H1 (cell line): ENCODE data around the gene KRABD2. TPM values are rescaled to one million over a fixed set of nuclear protein-coding genes. Genes with fewer than 3 reads are reported as not detected.

Experiments
- RXRA ChIP-seq: IDR thresholded peaks from 2 replicates; pipeline ENCODE4 v1.6.1; 2011; ENCODE audit warnings: low read depth, mild to moderate bottlenecking, low read length, moderate library complexity; ENCODE audit not compliant: insufficient read depth
- polyA plus RNA-seq, 7 experiments: library from polyadenylated mRNA; depleted of rRNA in 3 of 7; stranded (reverse) in 5 of 7; unstranded in 2 of 7; fragments of >200 nt in 5 of 7; fragments of 200-250 nt in 2 of 7; gene quantifications; 1 replicate in 5 of 7; 2 replicates in 1 of 7; 4 replicates in 1 of 7; pipeline versions ENCODE4 v1.2.1 to v1.2.3, GENCODE V29; 2011 to 2013; ENCODE audit warnings: missing spikeins in 2 of 7, mixed read lengths in 2 of 7
- small RNA-seq: library from polyadenylated mRNA; stranded (forward); fragments of <200 nt; extraction: miRNeasy Mini kit (QIAGEN cat#:217004); gene quantifications from one replicate; pipeline ENCODE3, GENCODE V24; 2013; ENCODE audit not compliant: insufficient read depth
- total RNA-seq: library from RNA; stranded (reverse); fragmentation: NEBNext Ultra II Directional; extraction: Animal tissue kit (Norgen Biotek cat#: 25700); gene quantifications from 2 replicates; pipeline ENCODE4 v1.2.1, GENCODE V29; 2021
- TF ChIP-seq, protein P1 (sequence below): IDR thresholded peaks from 2 replicates; pipeline ENCODE4 v1.6.1; 2012; ENCODE audit warnings: inconsistent platforms

KRABD2 gene

DNA sequence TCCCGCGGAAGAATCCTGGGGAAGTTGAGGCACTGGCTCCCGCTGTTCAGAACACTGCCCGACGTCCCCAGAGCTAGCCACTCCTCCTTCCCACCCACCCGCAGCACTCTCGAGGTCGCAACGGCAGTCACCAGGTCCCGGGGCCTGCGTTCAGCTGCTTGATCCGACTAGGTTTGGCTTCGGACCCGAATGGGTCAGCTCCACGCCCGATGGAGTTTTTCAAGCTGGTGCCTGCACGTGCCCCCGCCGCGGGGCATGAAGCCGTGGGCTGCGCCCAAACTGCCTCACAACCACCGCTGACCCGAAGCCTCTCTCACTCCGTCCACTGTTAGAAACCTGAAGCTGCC, 49.2 kb downstream of the KRABD2 start (continued):
- no peak for TF ChIP-seq RXRA
- TF ChIP-seq, protein P1, sequence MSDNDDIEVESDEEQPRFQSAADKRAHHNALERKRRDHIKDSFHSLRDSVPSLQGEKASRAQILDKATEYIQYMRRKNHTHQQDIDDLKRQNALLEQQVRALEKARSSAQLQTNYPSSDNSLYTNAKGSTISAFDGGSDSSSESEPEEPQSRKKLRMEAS: peak; percentile 52; the same call in 1 of the 2 replicates

Small RNAs within 50 kb of the gene (small RNA-seq; reads per million reads assigned to genes)
- gene RF00265: not detected

Other genes starting within 250 kb of the KRABD2 start
- 38.0 and 39.9 TPM in 2 replicates for gene PER1, start 224.3 kb downstream of the KRABD2 start, total RNA-seq
- gene PER1, start 224.3 kb downstream of the KRABD2 start, polyA plus RNA-seq (2011; rRNA removed): 9.6 and 17.3 TPM in 2 replicates
- 19.0 and 20.5 TPM in 2 replicates for gene VAMP2, start 213.8 kb downstream of the KRABD2 start, total RNA-seq
- 19.3 and 25.2 TPM in 2 replicates for gene VAMP2, start 213.8 kb downstream of the KRABD2 start, polyA plus RNA-seq (2011; rRNA removed)
- 17.3 and 17.9 TPM in 2 replicates for gene TMEM107, start 200.3 kb downstream of the KRABD2 start, total RNA-seq
- 21.4 and 21.5 TPM in 2 replicates for gene TMEM107, start 200.3 kb downstream of the KRABD2 start, polyA plus RNA-seq (2011; rRNA removed)
- 3.6 and 4.6 TPM in 2 replicates for gene BORCS6, start 186.5 kb downstream of the KRABD2 start, total RNA-seq
- 3.3 and 3.8 TPM in 2 replicates for gene BORCS6, start 186.5 kb downstream of the KRABD2 start, polyA plus RNA-seq (2011; rRNA removed)
- 154 and 160 TPM in 2 replicates for gene AURKB, start 166.1 kb downstream of the KRABD2 start, total RNA-seq
- gene AURKB, start 166.1 kb downstream of the KRABD2 start, polyA plus RNA-seq (2011; rRNA removed): 102 and 171 TPM in 2 replicates
- 33.7 and 39.8 TPM in 2 replicates for gene CTC1, start 128.6 kb downstream of the KRABD2 start, total RNA-seq
- 19.4 and 32.2 TPM in 2 replicates for gene CTC1, start 128.6 kb downstream of the KRABD2 start, polyA plus RNA-seq (2011; rRNA removed)
- gene PFAS, start 127.4 kb downstream of the KRABD2 start, total RNA-seq: 238 and 248 TPM in 2 replicates
- 88.4 and 120 TPM in 2 replicates for gene PFAS, start 127.4 kb downstream of the KRABD2 start, polyA plus RNA-seq (2011; rRNA removed)
- 36.9 and 39.4 TPM in 2 replicates for gene RANGRF, start 88.0 kb downstream of the KRABD2 start, total RNA-seq
- 49.6 and 52.8 TPM in 2 replicates for gene RANGRF, start 88.0 kb downstream of the KRABD2 start, polyA plus RNA-seq (2011; rRNA removed)
- gene SLC25A35, start 81.3 kb downstream of the KRABD2 start, total RNA-seq: 3.6 and 5.8 TPM in 2 replicates
- gene SLC25A35, start 81.3 kb downstream of the KRABD2 start, polyA plus RNA-seq (2011; rRNA removed): 4.2 and 6.0 TPM in 2 replicates
- gene ARHGEF15, start 66.5 kb downstream of the KRABD2 start, total RNA-seq: 0.67 and 1.8 TPM in 2 replicates
- gene ARHGEF15, start 66.5 kb downstream of the KRABD2 start, polyA plus RNA-seq (2011; rRNA removed): 4.1 and 9.3 TPM in 2 replicates
- not detected in 2 replicates for gene ODF4, start 36.9 kb downstream of the KRABD2 start, total RNA-seq
- gene ODF4, start 36.9 kb downstream of the KRABD2 start, polyA plus RNA-seq (2011; rRNA removed): not detected in 2 replicates
- 1,963 and 1,980 TPM in 2 replicates for gene RPL26, start 6.5 kb upstream of the KRABD2 start, total RNA-seq
- 1,277 and 2,554 TPM in 2 replicates for gene RPL26, start 6.5 kb upstream of the KRABD2 start, polyA plus RNA-seq (2011; rRNA removed)
- gene RNF222, start 21.1 kb upstream of the KRABD2 start, total RNA-seq: not detected in 2 replicates
- not detected in 2 replicates for gene RNF222, start 21.1 kb upstream of the KRABD2 start, polyA plus RNA-seq (2011; rRNA removed)
- 31.3 and 32.9 TPM in 2 replicates for gene NDEL1, start 59.2 kb upstream of the KRABD2 start, total RNA-seq
- 31.1 and 31.2 TPM in 2 replicates for gene NDEL1, start 59.2 kb upstream of the KRABD2 start, polyA plus RNA-seq (2011; rRNA removed)